ENCODE measurements around the gene BTN2A1. TPM values are rescaled to one million over a fixed set of nuclear protein-coding genes. Genes with fewer than 3 reads are reported as not detected.

BTN2A1 gene
- total and polyA plus RNA-seq, 9 of the 15 experiments (the other 6 are each of a cell fraction or from before 2014, with no cell fraction given) = 6.7 to 22.1 (median 16.4) TPM

GRCh38 chr6:26415791-26416190 lies 42.0 kb upstream of the BTN2A1 start:
- CTCF ChIA-PET (ENCODE audit: low intra/inter-chr PET ratio) = no interaction called here
- Histone ChIP-seq H3K4me1 (replicated peaks in 1 of 2; ENCODE audit: control insufficient read depth in 2 of 2, insufficient read depth in 2 of 2, low read length in 2 of 2) (peaks cover 2 to 9% of the 10 kb centered on the region in 2 experiments; a peak in 3 of 5 replicates), H3K36me3 (ENCODE audit: control insufficient read depth, insufficient read depth, low read length) (no peaks in the 10 kb centered on the region), H2AFZ (ENCODE audit: low read depth, low read length) (no peak overlapping the region), H3K27me3 (ENCODE audit: control insufficient read depth in 2 of 2, insufficient read depth in 2 of 2, low read length in 2 of 2) (no peaks in the 10 kb centered on the region), H3K79me2 (ENCODE audit: control insufficient read depth, insufficient read depth, low read length) (no peaks in the 10 kb centered on the region), H3K9me3 (replicated peaks; ENCODE audit: control insufficient read depth, insufficient read depth, low read depth, low read length) (no peaks in the 10 kb centered on the region), H3K9me1 (ENCODE audit: control insufficient read depth, insufficient read depth, low read length) (no peaks in the 10 kb centered on the region), H4K20me1 (replicated peaks; ENCODE audit: control insufficient read depth, insufficient read depth, low read length) (no peaks in the 10 kb centered on the region), H3K9ac (ENCODE audit: insufficient read depth in 1 of 2, low read depth in 2 of 2, low read length in 2 of 2) (no peak overlapping the region), H3K27ac (ENCODE audit: extremely low read depth, low read depth, low read length) (no peak overlapping the region), H3K4me2 (ENCODE audit: insufficient read depth, low read length) (no peak overlapping the region), H3K4me3 (no peak overlapping the region)
- no peak for ATAC-seq
- 7% methylated on average over 2 of the region's 2 CpGs for WGBS (ENCODE audit: insufficient coverage, low coverage, missing lambda C conversion rate)
- no TSS peak for BruUV-seq (replicated peaks)
- FAIRE-seq = no peak
- DNase-seq (ENCODE audit: extremely low read depth in 1 of 4, low spot score in 3 of 4) = no peak
- in situ Hi-C loops (cut with MboI) (no loop called here), intact Hi-C loops (cut with micrococcal nuclease) (no loop called here)
- POLR2A ChIA-PET = no interaction called here
- TF ChIP-seq NFE2 (IDR thresholded peaks at IDR 0.05; ENCODE audit: low read depth) (no peak), CREB3L1 (IDR thresholded peaks at IDR 0.05; ENCODE audit: borderline replicate concordance, low read depth) (no peak), SMARCC2 (IDR thresholded peaks at IDR 0.05; ENCODE audit: low read depth) (no peak), E2F3 (CRISPR knock-in tag; IDR thresholded peaks at IDR 0.05) (no peak), ZNF778 (CRISPR knock-in tag; IDR thresholded peaks at IDR 0.05) (no peak), ZNF121 (CRISPR knock-in tag; conservative IDR thresholded peaks at IDR 0.05) (no peak), ZBED1 (IDR thresholded peaks at IDR 0.05) (no peak), ELF4 (CRISPR knock-in tag; IDR thresholded peaks at IDR 0.05) (no peak), SAFB (IDR thresholded peaks at IDR 0.05; ENCODE audit: borderline replicate concordance, low read depth, low read length) (no peak), MEIS2 (IDR thresholded peaks at IDR 0.05; ENCODE audit: partially characterized antibody) (no peak), SREBF2 (CRISPR knock-in tag; IDR thresholded peaks at IDR 0.05) (no peak), ZNF12 (CRISPR knock-in tag; IDR thresholded peaks at IDR 0.05) (no peak), ZNF77 (CRISPR knock-in tag; IDR thresholded peaks at IDR 0.05) (no peak), KAT7 (CRISPR knock-in tag; IDR thresholded peaks at IDR 0.05; ENCODE audit: borderline replicate concordance) (no peak), MBD2 (IDR thresholded peaks at IDR 0.05; ENCODE audit: borderline replicate concordance, low read depth) (no peak)
- TF ChIP-seq, protein P1, sequence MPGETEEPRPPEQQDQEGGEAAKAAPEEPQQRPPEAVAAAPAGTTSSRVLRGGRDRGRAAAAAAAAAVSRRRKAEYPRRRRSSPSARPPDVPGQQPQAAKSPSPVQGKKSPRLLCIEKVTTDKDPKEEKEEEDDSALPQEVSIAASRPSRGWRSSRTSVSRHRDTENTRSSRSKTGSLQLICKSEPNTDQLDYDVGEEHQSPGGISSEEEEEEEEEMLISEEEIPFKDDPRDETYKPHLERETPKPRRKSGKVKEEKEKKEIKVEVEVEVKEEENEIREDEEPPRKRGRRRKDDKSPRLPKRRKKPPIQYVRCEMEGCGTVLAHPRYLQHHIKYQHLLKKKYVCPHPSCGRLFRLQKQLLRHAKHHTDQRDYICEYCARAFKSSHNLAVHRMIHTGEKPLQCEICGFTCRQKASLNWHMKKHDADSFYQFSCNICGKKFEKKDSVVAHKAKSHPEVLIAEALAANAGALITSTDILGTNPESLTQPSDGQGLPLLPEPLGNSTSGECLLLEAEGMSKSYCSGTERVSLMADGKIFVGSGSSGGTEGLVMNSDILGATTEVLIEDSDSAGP (CRISPR knock-in tag; IDR thresholded peaks at IDR 0.05) = no peak
- TF ChIP-seq, protein P2, sequence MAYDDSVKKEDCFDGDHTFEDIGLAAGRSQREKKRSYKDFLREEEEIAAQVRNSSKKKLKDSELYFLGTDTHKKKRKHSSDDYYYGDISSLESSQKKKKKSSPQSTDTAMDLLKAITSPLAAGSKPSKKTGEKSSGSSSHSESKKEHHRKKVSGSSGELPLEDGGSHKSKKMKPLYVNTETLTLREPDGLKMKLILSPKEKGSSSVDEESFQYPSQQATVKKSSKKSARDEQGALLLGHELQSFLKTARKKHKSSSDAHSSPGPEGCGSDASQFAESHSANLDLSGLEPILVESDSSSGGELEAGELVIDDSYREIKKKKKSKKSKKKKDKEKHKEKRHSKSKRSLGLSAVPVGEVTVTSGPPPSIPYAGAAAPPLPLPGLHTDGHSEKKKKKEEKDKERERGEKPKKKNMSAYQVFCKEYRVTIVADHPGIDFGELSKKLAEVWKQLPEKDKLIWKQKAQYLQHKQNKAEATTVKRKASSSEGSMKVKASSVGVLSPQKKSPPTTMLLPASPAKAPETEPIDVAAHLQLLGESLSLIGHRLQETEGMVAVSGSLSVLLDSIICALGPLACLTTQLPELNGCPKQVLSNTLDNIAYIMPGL (CRISPR knock-in tag; IDR thresholded peaks at IDR 0.05) = no peak
- TF ChIP-seq, protein P3, sequence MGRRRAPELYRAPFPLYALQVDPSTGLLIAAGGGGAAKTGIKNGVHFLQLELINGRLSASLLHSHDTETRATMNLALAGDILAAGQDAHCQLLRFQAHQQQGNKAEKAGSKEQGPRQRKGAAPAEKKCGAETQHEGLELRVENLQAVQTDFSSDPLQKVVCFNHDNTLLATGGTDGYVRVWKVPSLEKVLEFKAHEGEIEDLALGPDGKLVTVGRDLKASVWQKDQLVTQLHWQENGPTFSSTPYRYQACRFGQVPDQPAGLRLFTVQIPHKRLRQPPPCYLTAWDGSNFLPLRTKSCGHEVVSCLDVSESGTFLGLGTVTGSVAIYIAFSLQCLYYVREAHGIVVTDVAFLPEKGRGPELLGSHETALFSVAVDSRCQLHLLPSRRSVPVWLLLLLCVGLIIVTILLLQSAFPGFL (CRISPR knock-in tag; IDR thresholded peaks at IDR 0.05) = no peak
